GM23338 (cell line): ENCODE measurements around the gene DYTN. TPM values are rescaled to one million over a fixed set of nuclear protein-coding genes. Genes with fewer than 3 reads are reported as not detected.

Source experiments
- ATAC-seq: fragments of 200-7000 bp; cut with Tn5 transposase; 3 replicates; pipeline ENCODE4 v1.9.1; 2020
- DNase-seq: peaks from one replicate; pipeline ENCODE4 v3.0.0-alpha.2; 2015; ENCODE audit warnings: low spot score
- H2AFZ ChIP-seq: fragments of 200-600 bp; sonication (generic); 2 replicates; pipeline ENCODE4 v1.8.0; 2016; ENCODE audit warnings: antibody characterized with exemption, mild to moderate bottlenecking, moderate library complexity
- H3F3A ChIP-seq: fragments of 200-600 bp; sonication (generic); replicated peaks from 2 replicates; pipeline ENCODE4 v1.8.0; 2017; ENCODE audit warnings: antibody characterized with exemption, mixed run types, low read depth
- H3K27ac ChIP-seq: fragments of 200-600 bp; sonication (generic); 2 replicates; pipeline ENCODE4 v1.6.1; 2016; ENCODE audit warnings: low read depth
- H3K27me3 ChIP-seq: fragments of 200-600 bp; sonication (generic); 2 replicates; pipeline ENCODE4 v1.8.0; 2016; ENCODE audit warnings: mild to moderate bottlenecking, mixed run types, moderate library complexity; ENCODE audit not compliant: insufficient read depth
- H3K36me3 ChIP-seq: fragments of 200-600 bp; sonication (generic); 2 replicates; pipeline ENCODE4 v1.8.0; 2016; ENCODE audit warnings: mild to moderate bottlenecking; ENCODE audit not compliant: insufficient read depth
- H3K4me1 ChIP-seq: fragments of 200-600 bp; sonication (generic); 2 replicates; pipeline ENCODE4 v1.8.0; 2016; ENCODE audit warnings: mild to moderate bottlenecking, moderate library complexity; ENCODE audit not compliant: insufficient read depth
- H3K4me2 ChIP-seq: fragments of 200-600 bp; sonication (generic); 2 replicates; pipeline ENCODE4 v1.7.1; 2017; ENCODE audit warnings: mixed run types
- H3K4me3 ChIP-seq: fragments of 200-600 bp; sonication (generic); 2 replicates; pipeline ENCODE4 v1.6.1; 2016; ENCODE audit warnings: mixed run types
- H3K79me2 ChIP-seq: fragments of 200-600 bp; sonication (generic); replicated peaks from 2 replicates; pipeline ENCODE4 v1.8.0; 2017; ENCODE audit warnings: mild to moderate bottlenecking; ENCODE audit not compliant: insufficient read depth
- H3K9me2 ChIP-seq: fragments of 200-600 bp; sonication (generic); 2 replicates; pipeline ENCODE4 v1.8.0; 2017; ENCODE audit not compliant: insufficient read depth
- H4K20me1 ChIP-seq: fragments of 200-600 bp; sonication (generic); replicated peaks from 2 replicates; pipeline ENCODE4 v1.8.0; 2017; ENCODE audit warnings: mild to moderate bottlenecking; ENCODE audit not compliant: insufficient read depth
- H3K27ac Mint-ChIP-seq: 2 replicates; pipeline ENCODE4 v1.8.0; 2020; ENCODE audit warnings: inconsistent platforms, mild to moderate bottlenecking, moderate library complexity, mixed read lengths
- H3K27me3 Mint-ChIP-seq: 3 replicates; pipeline ENCODE4 v1.8.0; 2022; ENCODE audit warnings: low read depth, mild to moderate bottlenecking, moderate library complexity, mixed read lengths, inconsistent platforms; ENCODE audit not compliant: insufficient read depth, poor library complexity
- H3K36me3 Mint-ChIP-seq: 3 replicates; pipeline ENCODE4 v1.8.0; 2021; ENCODE audit warnings: low read depth, mild to moderate bottlenecking, inconsistent platforms, moderate library complexity, mixed read lengths
- H3K4me1 Mint-ChIP-seq: 3 replicates; pipeline ENCODE4 v1.8.0; 2020; ENCODE audit warnings: mild to moderate bottlenecking, inconsistent platforms, mixed read lengths
- H3K4me3 Mint-ChIP-seq: 3 replicates; pipeline ENCODE4 v1.8.0; 2021; ENCODE audit warnings: moderate library complexity, mild to moderate bottlenecking, inconsistent platforms, mixed read lengths
- H3K9me3 Mint-ChIP-seq: 3 replicates; pipeline ENCODE4 v1.8.0; 2020; ENCODE audit warnings: moderate library complexity, mild to moderate bottlenecking, inconsistent platforms, mixed read lengths
- CREB1 ChIP-seq: fragments of 250-450 bp; sonication (Bioruptor Pico); IDR thresholded peaks from 2 replicates; pipeline ENCODE4 v1.5.0; 2020; ENCODE audit warnings: low read depth, mild to moderate bottlenecking, moderate library complexity
- CTCF ChIP-seq, 2 experiments: fragments of 200-600 bp in 1 of 2; sonication (generic) in 1 of 2; conservative IDR thresholded peaks; 2 replicates each; pipeline versions ENCODE4 v1.5.1 to v1.6.1; 2016 to 2017; ENCODE audit warnings: antibody characterized with exemption in 2 of 2, low read depth in 2 of 2, mild to moderate bottlenecking in 2 of 2, moderate library complexity in 1 of 2
- ETS1 ChIP-seq: IDR thresholded peaks from 2 replicates; pipeline ENCODE4 v1.6.1; 2016; ENCODE audit warnings: antibody characterized with exemption
- EZH2 ChIP-seq: fragments of 200-600 bp; sonication (generic); IDR thresholded peaks from one replicate; pipeline ENCODE4 v1.8.0; 2017; ENCODE audit warnings: antibody characterized with exemption, mild to moderate bottlenecking, low read depth; ENCODE audit not compliant: unreplicated experiment
- EZH2phosphoT487 ChIP-seq: fragments of 200-600 bp; sonication (generic); IDR thresholded peaks from one replicate; pipeline ENCODE4 v1.8.1; 2018; ENCODE audit warnings: antibody characterized with exemption; ENCODE audit not compliant: unreplicated experiment
- JUNB ChIP-seq: IDR thresholded peaks from one replicate; pipeline ENCODE4 v1.6.1; 2016; ENCODE audit warnings: antibody characterized with exemption; ENCODE audit not compliant: unreplicated experiment
- NANOG ChIP-seq: IDR thresholded peaks from 2 replicates; pipeline ENCODE4 v1.6.1; 2016; ENCODE audit warnings: antibody characterized with exemption, borderline replicate concordance
- POLR2AphosphoS5 ChIP-seq: IDR thresholded peaks from 2 replicates; pipeline ENCODE4 v1.6.1; 2016; ENCODE audit warnings: antibody characterized with exemption, low read depth
- STAT1 ChIP-seq: IDR thresholded peaks from one replicate; pipeline ENCODE4 v1.6.1; 2016; ENCODE audit warnings: antibody characterized with exemption; ENCODE audit not compliant: unreplicated experiment
- ZNF114 ChIP-seq: fragments of 250-450 bp; sonication (Bioruptor Pico); IDR thresholded peaks from 2 replicates; pipeline ENCODE4 v1.5.0; 2020; ENCODE audit warnings: mild to moderate bottlenecking, moderate library complexity
- ZNF331 ChIP-seq: fragments of 250-450 bp; sonication (Bioruptor Pico); IDR thresholded peaks from 2 replicates; pipeline ENCODE4 v1.5.0; 2020; ENCODE audit warnings: low read depth, mild to moderate bottlenecking, moderate library complexity
- ZNF462 ChIP-seq: fragments of 250-450 bp; sonication (Bioruptor Pico); IDR thresholded peaks from 2 replicates; pipeline ENCODE4 v1.5.0; 2020; ENCODE audit warnings: mild to moderate bottlenecking, moderate library complexity
- polyA plus RNA-seq: library from polyadenylated mRNA; unstranded; fragments of >200 nt; fragmentation: Nextera tagmentation; extraction: Ambion mirVana; gene quantifications from 2 replicates; pipeline ENCODE4 v1.2.1, GENCODE V29; 2016
- total RNA-seq: library from RNA; depleted of rRNA; stranded (reverse); fragments of >200 nt; shearing (Covaris generic); gene quantifications from 2 replicates; pipeline ENCODE4 v1.2.3, GENCODE V29; 2014
- TF ChIP-seq, protein P1 (sequence below): IDR thresholded peaks from one replicate; pipeline ENCODE4 v1.6.1; 2018; ENCODE audit warnings: antibody characterized with exemption; ENCODE audit not compliant: unreplicated experiment

The DYTN gene
- total and polyA plus RNA-seq, 2 experiments from 2014 or later: not detected

GRCh38 chr2:206670531-206671319 lies 47.5 kb downstream of the DYTN start:
- Mint-ChIP-seq H3K4me1 (peaks cover 3% of the 10 kb centered on the region; the same call in 1 of the 3 replicates), H3K9me3 (no peaks in the 10 kb centered on the region), H3K27ac (peak overlapping the region; percentile 12; the same call in 1 of the 2 replicates), H3K36me3 (no peaks in the 10 kb centered on the region), H3K4me3 (no peak overlapping the region), H3K27me3 (no peaks in the 10 kb centered on the region)
- no peak overlapping the region for H3K4me3 ChIP-seq
- no peaks in the 10 kb centered on the region for H3K36me3 ChIP-seq
- H3K4me2 ChIP-seq: no peak overlapping the region
- no peaks in the 10 kb centered on the region for H3K9me2 ChIP-seq
- DNase-seq: no peak
- peaks cover 6% of the 10 kb centered on the region; the same call in 1 of the 2 replicates for H3K4me1 ChIP-seq
- no peaks in the 10 kb centered on the region for H3K27me3 ChIP-seq
- H3K79me2 ChIP-seq: no peaks in the 10 kb centered on the region
- H3F3A ChIP-seq: no peaks in the 10 kb centered on the region
- TF ChIP-seq NANOG (no peak), CREB1 (CRISPR knock-in tag) (no peak), CTCF (conservative IDR thresholded peaks at IDR 0.05; ENCODE audit: low read depth in 2 of 2) (no peak), JUNB (no peak), EZH2phosphoT487 (no peak), EZH2 (no peak), ZNF331 (CRISPR knock-in tag) (no peak), ETS1 (no peak), ZNF462 (no peak), STAT1 (no peak), POLR2AphosphoS5 (no peak), ZNF114 (CRISPR knock-in tag) (no peak)
- TF ChIP-seq, protein P1, sequence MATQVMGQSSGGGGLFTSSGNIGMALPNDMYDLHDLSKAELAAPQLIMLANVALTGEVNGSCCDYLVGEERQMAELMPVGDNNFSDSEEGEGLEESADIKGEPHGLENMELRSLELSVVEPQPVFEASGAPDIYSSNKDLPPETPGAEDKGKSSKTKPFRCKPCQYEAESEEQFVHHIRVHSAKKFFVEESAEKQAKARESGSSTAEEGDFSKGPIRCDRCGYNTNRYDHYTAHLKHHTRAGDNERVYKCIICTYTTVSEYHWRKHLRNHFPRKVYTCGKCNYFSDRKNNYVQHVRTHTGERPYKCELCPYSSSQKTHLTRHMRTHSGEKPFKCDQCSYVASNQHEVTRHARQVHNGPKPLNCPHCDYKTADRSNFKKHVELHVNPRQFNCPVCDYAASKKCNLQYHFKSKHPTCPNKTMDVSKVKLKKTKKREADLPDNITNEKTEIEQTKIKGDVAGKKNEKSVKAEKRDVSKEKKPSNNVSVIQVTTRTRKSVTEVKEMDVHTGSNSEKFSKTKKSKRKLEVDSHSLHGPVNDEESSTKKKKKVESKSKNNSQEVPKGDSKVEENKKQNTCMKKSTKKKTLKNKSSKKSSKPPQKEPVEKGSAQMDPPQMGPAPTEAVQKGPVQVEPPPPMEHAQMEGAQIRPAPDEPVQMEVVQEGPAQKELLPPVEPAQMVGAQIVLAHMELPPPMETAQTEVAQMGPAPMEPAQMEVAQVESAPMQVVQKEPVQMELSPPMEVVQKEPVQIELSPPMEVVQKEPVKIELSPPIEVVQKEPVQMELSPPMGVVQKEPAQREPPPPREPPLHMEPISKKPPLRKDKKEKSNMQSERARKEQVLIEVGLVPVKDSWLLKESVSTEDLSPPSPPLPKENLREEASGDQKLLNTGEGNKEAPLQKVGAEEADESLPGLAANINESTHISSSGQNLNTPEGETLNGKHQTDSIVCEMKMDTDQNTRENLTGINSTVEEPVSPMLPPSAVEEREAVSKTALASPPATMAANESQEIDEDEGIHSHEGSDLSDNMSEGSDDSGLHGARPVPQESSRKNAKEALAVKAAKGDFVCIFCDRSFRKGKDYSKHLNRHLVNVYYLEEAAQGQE: no peak
- H3K27ac ChIP-seq: no peak overlapping the region
- no peak for ATAC-seq
- H4K20me1 ChIP-seq: no peaks in the 10 kb centered on the region
- H2AFZ ChIP-seq: peak overlapping the region; percentile 95
